Ishikawa (cell line): Measurements from ENCODE around the gene RAB6B.

Experiments
- CEBPB ChIP-seq: IDR thresholded peaks from 2 replicates; pipeline ENCODE4 v1.6.1; 2012
- EGR1 ChIP-seq: IDR thresholded peaks from 2 replicates; pipeline ENCODE4 v1.6.1; 2012
- EP300 ChIP-seq: IDR thresholded peaks from 2 replicates; pipeline ENCODE4 v1.6.1; 2012; ENCODE audit warnings: borderline replicate concordance
- FOXM1 ChIP-seq: IDR thresholded peaks from 2 replicates; pipeline ENCODE4 v1.6.1; 2012; ENCODE audit warnings: low read depth, borderline replicate concordance
- MAX ChIP-seq: IDR thresholded peaks from 2 replicates; pipeline ENCODE4 v1.6.1; 2012
- NFIC ChIP-seq: IDR thresholded peaks from 2 replicates; pipeline ENCODE4 v1.6.1; 2012
- RAD21 ChIP-seq: IDR thresholded peaks from 2 replicates; pipeline ENCODE4 v1.6.1; 2012; ENCODE audit warnings: low read depth
- REST ChIP-seq: IDR thresholded peaks from 2 replicates; pipeline ENCODE4 v1.6.1; 2012; ENCODE audit warnings: low read depth, mild to moderate bottlenecking
- TCF12 ChIP-seq: IDR thresholded peaks from 2 replicates; pipeline ENCODE4 v1.6.1; 2012; ENCODE audit warnings: low read depth
- TEAD4 ChIP-seq: IDR thresholded peaks from 2 replicates; pipeline ENCODE4 v1.6.1; 2012
- YY1 ChIP-seq: IDR thresholded peaks from 2 replicates; pipeline ENCODE4 v1.6.1; 2012; ENCODE audit warnings: low read depth

GRCh38 chr3:133775309-133775708 lies 120.4 kb downstream of the RAB6B start:
- TF ChIP-seq YY1 (no peak), EP300 (no peak), EGR1 (no peak), FOXM1 (no peak), REST (no peak), TEAD4 (no peak), CEBPB (no peak), NFIC (no peak), TCF12 (no peak), RAD21 (no peak), MAX (no peak)
